Measurements from ENCODE around the gene ZW10. TPM values are rescaled to one million over a fixed set of nuclear protein-coding genes. Genes with fewer than 3 reads are reported as not detected.

ZW10 gene
- total and polyA plus RNA-seq, 10 of the 15 experiments (the other 5 are each of a cell fraction or from before 2014, with no cell fraction given) = 5.4 to 32.0 (median 17.3) TPM

GRCh38 chr11:113683481-113684046 lies 89.9 kb downstream of the ZW10 start:
- Histone ChIP-seq H3K79me2 (ENCODE audit: control insufficient read depth, insufficient read depth, low read length) (no peaks in the 10 kb centered on the region), H3K27ac (ENCODE audit: control insufficient read depth, insufficient read depth) (no peak overlapping the region), H3K36me3 (ENCODE audit: control insufficient read depth in 2 of 2, insufficient read depth in 2 of 2, low read length in 1 of 2) (no peaks in the 10 kb centered on the region), H3K4me3 (no peak overlapping the region), H3K4me1 (ENCODE audit: control insufficient read depth, insufficient read depth, low read length) (no peaks in the 10 kb centered on the region; the same call in 1 of the 2 replicates), H2AFZ (ENCODE audit: control insufficient read depth, low read depth, low read length) (no peak overlapping the region), H3K27me3 (replicated peaks in 1 of 2; ENCODE audit: control insufficient read depth in 2 of 2, insufficient read depth in 2 of 2, low read length in 1 of 2) (no peaks in the 10 kb centered on the region; a peak in 2 of 4 replicates), H3K9ac (ENCODE audit: control insufficient read depth, insufficient read depth, low read length) (no peak overlapping the region), H3K4me2 (ENCODE audit: control insufficient read depth, insufficient read depth) (no peak overlapping the region), H3K9me3 (replicated peaks; ENCODE audit: control insufficient read depth, insufficient read depth, low read length) (no peaks in the 10 kb centered on the region), H4K20me1 (ENCODE audit: control insufficient read depth, insufficient read depth) (no peaks in the 10 kb centered on the region)
- ATAC-seq (no peak), DNase-seq (ENCODE audit: low read depth, low spot score) (no peak), FAIRE-seq (no peak)
- ChIA-PET RAD21 (ENCODE audit: unreplicated experiment) (no interaction called here), POLR2A (no interaction called here), SMC1A (ENCODE audit: uncharacterized antibody, unreplicated experiment) (no interaction called here), CTCF (no interaction called here)
- in situ Hi-C loops (cut with MboI) (no loop called here), intact Hi-C loops (cut with micrococcal nuclease; ENCODE audit: unreplicated experiment) (no loop called here)
- 48% methylated on average over 5 of the region's 6 CpGs for WGBS (ENCODE audit: insufficient coverage, insufficient replicate concordance, low lambda C conversion rate, missing lambda C conversion rate)
- BruUV-seq (replicated peaks) = no TSS peak
- TF ChIP-seq, protein P1, sequence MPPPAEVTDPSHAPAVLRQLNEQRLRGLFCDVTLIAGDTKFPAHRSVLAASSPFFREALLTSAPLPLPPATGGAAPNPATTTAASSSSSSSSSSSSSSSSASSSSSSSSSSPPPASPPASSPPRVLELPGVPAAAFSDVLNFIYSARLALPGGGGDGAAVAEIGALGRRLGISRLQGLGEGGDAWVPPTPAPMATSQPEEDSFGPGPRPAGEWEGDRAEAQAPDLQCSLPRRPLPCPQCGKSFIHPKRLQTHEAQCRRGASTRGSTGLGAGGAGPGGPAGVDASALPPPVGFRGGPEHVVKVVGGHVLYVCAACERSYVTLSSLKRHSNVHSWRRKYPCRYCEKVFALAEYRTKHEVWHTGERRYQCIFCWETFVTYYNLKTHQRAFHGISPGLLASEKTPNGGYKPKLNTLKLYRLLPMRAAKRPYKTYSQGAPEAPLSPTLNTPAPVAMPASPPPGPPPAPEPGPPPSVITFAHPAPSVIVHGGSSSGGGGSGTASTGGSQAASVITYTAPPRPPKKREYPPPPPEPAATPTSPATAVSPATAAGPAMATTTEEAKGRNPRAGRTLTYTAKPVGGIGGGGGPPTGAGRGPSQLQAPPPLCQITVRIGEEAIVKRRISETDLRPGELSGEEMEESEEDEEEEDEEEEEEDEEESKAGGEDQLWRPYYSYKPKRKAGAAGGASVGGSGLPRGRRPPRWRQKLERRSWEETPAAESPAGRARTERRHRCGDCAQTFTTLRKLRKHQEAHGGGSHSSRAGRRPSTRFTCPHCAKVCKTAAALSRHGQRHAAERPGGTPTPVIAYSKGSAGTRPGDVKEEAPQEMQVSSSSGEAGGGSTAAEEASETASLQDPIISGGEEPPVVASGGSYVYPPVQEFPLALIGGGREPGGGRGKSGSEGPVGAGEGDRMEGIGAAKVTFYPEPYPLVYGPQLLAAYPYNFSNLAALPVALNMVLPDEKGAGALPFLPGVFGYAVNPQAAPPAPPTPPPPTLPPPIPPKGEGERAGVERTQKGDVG (CRISPR knock-in tag; IDR thresholded peaks at IDR 0.05) = no peak
- TF ChIP-seq NR2C2 (IDR thresholded peaks at IDR 0.05; ENCODE audit: borderline replicate concordance, control insufficient read depth, insufficient read length, low read depth) (no peak), SUPT20H (IDR thresholded peaks at IDR 0.05; ENCODE audit: borderline replicate concordance, control insufficient read depth, low read depth, low read length) (no peak), MAX (IDR thresholded peaks at IDR 0.05; ENCODE audit: low read depth, low read length) (no peak), USF1 (IDR thresholded peaks at IDR 0.05; ENCODE audit: borderline replicate concordance, extremely low read length, insufficient read depth, low read depth, low read length) (no peak), CREM (IDR thresholded peaks at IDR 0.05; ENCODE audit: low read depth) (no peak), MEF2B (IDR thresholded peaks at IDR 0.05; ENCODE audit: partially characterized antibody, poor library complexity, severe bottlenecking) (no peak), IRF4 (IDR thresholded peaks at IDR 0.05; ENCODE audit: low read depth, low read length) (no peak), GATAD2B (conservative IDR thresholded peaks at IDR 0.05; ENCODE audit: low read depth) (no peak), STAT1 (conservative IDR thresholded peaks at IDR 0.05) (no peak)
- TF ChIP-seq, protein P2, sequence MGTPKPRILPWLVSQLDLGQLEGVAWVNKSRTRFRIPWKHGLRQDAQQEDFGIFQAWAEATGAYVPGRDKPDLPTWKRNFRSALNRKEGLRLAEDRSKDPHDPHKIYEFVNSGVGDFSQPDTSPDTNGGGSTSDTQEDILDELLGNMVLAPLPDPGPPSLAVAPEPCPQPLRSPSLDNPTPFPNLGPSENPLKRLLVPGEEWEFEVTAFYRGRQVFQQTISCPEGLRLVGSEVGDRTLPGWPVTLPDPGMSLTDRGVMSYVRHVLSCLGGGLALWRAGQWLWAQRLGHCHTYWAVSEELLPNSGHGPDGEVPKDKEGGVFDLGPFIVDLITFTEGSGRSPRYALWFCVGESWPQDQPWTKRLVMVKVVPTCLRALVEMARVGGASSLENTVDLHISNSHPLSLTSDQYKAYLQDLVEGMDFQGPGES (IDR thresholded peaks at IDR 0.05) = no peak

All from GM12878 (cell line).